GM12874 (cell line): Measurements from ENCODE around the gene UBE3B.

Experiments
- TF ChIP-seq, protein P1 (sequence below): IDR thresholded peaks from 2 replicates; pipeline ENCODE4 v1.5.1; 2011; ENCODE audit warnings: low read depth, mild to moderate bottlenecking, control low read depth, low read length, moderate library complexity; ENCODE audit not compliant: insufficient read depth

Gene UBE3B

GRCh38 chr12:109501299-109501698, 23.9 kb downstream of the UBE3B start:
- TF ChIP-seq, protein P1, sequence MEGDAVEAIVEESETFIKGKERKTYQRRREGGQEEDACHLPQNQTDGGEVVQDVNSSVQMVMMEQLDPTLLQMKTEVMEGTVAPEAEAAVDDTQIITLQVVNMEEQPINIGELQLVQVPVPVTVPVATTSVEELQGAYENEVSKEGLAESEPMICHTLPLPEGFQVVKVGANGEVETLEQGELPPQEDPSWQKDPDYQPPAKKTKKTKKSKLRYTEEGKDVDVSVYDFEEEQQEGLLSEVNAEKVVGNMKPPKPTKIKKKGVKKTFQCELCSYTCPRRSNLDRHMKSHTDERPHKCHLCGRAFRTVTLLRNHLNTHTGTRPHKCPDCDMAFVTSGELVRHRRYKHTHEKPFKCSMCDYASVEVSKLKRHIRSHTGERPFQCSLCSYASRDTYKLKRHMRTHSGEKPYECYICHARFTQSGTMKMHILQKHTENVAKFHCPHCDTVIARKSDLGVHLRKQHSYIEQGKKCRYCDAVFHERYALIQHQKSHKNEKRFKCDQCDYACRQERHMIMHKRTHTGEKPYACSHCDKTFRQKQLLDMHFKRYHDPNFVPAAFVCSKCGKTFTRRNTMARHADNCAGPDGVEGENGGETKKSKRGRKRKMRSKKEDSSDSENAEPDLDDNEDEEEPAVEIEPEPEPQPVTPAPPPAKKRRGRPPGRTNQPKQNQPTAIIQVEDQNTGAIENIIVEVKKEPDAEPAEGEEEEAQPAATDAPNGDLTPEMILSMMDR, result no peak

DNA sequence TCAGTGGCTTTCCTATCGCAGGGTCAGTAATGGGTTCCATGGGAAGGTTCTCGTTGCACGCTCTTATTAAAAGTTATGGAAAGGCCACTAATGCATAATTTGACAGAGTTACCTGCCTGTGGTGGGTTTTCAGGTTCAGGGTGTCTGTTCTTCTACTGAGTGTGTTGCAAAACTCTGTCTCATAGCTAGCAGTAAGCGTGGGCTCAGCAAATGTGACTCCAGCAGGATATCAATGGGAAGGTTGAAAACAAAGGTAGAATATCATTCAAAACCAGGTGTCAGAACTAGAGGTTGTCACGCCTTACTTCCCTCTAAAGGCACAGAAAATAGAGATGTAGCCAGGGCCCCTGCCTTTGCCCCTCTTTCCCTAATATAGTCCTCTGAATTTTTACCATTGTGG, 24.9 kb downstream of the UBE3B start:
- TF ChIP-seq, protein P1, result no peak

DNA sequence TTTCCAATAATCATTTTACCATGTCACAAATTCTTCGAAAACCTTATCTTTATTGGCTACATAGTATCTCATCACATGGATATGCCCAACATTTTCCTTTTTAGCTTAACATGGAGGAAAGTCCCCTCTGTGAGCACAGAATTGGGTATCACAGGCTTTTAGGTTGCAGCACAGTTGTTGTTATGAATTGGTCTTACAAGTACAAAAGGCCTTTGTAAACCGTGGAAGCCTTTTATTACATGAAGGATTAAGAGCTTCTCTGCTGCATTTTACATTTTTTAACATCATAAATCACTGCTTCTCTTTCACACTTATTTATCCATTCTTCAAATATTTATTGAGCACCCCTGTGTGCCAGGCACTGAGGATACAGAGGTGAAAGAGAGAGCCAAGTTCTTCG, 26.2 kb downstream of the UBE3B start:
- TF ChIP-seq, protein P1, result no peak

GRCh38 chr12:109504068-109504467, 26.6 kb downstream of the UBE3B start:
- TF ChIP-seq, protein P1, result no peak

DNA sequence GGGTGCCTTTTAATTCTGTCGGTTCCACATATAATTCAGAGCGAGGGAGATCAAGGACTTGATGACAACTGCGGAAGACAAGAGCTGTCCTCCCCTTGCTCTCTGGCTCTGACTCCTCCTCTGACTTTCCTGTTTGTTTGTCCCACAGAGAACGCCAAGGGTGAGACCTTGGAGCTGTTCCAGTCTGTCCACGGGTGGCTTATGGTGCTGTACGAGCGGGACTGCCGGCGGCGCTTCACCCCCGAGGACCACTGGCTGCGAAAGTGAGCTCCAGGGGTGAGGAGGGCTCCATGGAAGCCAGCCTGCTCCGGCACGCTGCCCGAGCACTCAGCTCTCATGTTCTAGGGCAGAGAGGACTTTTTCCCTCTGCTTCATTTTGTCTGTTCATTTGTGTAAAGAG, 32.8 kb downstream of the UBE3B start:
- TF ChIP-seq, protein P1, result no peak

- TF ChIP-seq, protein P1, result no peak
Measured at GRCh38 chr12:109512608-109513007, 35.2 kb downstream of the UBE3B start.

- TF ChIP-seq, protein P1, result no peak
Measured at GRCh38 chr12:109513051-109513450, 35.6 kb downstream of the UBE3B start.

DNA sequence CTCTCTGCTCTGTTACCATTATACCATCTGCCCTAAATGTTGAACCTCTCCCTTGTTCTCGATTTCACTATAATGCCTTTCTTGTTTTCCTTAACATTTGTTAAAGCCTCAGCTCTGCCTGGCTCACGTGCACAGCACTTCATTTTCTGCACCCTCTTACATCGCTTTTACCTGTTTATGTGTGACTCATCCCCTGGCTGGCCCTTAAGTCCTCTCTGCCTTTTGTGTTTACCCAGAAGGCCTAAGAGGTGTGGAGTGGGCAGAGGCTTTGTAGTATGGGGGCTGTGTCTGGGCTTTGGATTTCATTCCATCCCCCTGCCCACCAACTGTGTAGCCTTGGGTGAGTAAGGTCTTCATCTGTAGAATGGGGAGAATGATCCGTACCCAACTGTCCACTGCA, 36.5 kb downstream of the UBE3B start:
- TF ChIP-seq, protein P1, result no peak
